Measurements from ENCODE around the gene POU6F2.
"Not testable (repeated sequence)": the region's sequence is repeated elsewhere in the genome, so short reads cannot be mapped to it uniquely, and the experiment has no call there.

POU6F2 gene

DNA sequence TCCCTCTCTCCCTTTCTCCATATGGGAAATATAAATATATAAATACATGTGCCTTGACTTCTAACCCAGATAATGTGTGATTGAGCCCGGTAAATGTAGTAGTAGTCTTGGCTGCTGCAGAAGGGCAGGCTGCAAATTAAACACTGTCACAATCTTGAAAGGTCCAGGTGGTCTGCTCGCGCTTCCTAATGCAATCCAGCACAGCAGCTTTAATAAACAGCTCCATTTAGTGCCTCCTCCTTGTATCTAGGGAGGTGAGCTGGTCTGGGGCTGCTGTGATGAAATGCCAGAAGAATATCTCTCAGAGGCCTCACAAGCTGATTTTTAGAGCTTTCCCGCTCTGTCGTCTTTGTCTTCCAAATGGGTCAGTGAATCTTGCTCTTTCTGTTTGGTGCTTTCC lies 782 bp downstream of the POU6F2 start:
- DNase-seq (ENCODE audit: low read depth in 2 of 2) = no peak

DNA sequence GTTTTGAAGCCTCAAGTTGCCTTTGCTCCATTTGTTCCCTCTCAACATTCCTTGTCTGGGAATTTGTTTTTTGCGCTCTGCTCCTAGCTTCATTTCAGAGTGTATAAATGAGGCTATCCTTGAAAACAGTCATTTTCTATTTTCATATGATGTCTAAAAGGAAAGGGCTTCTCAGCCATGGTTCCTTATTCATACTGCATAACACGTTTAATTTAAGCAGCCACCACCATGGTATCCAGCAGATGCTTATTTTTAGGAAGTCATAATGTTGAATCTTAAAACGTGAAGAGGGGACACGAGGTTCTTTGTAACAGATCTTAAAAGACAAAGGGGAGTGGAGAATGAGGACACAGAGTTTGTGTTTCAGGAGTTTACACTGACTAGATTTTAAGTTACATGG lies 14.5 kb downstream of the POU6F2 start:
- no peak for DNase-seq (ENCODE audit: low read depth in 2 of 2)

DNA sequence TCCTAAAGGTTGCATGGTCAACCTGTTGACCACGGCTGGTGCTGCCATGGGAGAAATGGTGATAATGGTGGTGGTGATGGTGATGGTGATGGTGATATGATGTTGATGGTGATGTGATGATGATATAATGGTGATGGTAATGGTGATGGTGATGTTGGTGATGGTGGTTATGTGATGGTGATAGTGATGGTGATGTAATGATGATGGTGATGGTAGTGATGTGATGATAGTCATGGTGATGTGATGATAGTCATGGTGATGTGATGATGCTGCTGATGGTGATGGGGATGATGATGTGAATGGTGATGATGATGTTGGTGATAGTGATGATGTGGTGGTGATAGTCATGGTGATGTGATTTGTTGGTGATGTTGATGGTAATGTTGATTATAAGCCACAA lies 23.9 kb downstream of the POU6F2 start:
- no peak for DNase-seq (ENCODE audit: low read depth in 2 of 2)

DNA sequence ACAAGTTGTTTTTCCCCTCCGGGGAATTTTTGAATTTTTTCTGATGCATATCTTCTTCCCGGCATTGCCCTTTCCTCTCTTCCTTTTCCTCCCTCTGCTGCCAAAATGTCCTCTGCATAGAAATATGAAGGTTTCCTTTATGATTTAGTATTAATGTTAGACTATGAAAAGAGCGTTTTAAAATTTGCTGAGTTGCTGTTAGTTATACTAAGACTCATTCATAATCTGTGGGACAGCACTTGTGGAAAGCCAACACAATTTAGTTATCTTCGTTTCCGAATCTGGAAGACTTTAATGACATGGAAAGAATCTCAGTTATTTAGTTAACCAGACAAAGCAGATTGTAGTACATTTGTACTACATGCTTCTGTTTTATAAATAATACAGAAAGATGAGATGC lies 25.0 kb downstream of the POU6F2 start:
- no peak for DNase-seq (ENCODE audit: low read depth in 2 of 2)

DNA sequence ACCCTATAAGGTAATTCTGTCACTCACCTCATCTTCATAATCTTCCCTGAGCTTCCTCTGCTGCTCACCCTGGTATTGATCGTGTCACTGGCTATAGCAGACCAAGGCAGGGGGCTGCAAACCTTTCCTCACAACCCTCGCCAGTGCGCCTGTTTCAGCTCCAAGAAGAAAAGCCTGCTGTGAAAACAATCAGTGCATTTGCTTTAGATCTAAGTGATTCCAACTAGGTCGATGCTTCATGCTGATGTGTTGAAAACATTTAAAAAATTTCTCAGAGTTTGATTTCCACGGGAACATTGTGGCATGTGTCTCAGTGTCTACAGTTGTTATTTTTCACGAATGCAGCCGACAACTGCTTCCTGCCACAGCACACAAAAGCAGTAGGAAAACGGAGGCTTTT lies 27.3 kb downstream of the POU6F2 start:
- DNase-seq (ENCODE audit: low read depth in 2 of 2) = no peak

DNA sequence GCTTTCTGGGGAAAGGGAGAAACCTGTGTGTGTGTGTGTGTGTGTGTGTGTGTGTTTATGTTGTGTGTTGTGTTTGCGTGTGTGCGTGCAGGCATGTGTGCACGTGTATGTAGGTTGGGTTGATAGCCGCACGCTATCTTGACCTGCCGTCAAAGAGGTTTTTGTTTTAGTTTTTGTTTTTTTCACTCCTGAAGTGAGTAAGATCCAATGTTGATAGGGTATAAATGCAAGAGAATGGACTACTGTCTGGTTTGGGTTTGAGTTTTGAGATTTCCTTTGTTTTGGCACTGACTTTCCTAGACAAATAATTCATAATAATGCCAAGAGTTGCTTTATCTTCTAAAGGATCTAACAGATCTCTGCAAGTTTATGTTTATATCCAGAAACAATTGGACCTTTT lies 27.8 kb downstream of the POU6F2 start:
- no peak for DNase-seq (ENCODE audit: low read depth in 2 of 2)

DNA sequence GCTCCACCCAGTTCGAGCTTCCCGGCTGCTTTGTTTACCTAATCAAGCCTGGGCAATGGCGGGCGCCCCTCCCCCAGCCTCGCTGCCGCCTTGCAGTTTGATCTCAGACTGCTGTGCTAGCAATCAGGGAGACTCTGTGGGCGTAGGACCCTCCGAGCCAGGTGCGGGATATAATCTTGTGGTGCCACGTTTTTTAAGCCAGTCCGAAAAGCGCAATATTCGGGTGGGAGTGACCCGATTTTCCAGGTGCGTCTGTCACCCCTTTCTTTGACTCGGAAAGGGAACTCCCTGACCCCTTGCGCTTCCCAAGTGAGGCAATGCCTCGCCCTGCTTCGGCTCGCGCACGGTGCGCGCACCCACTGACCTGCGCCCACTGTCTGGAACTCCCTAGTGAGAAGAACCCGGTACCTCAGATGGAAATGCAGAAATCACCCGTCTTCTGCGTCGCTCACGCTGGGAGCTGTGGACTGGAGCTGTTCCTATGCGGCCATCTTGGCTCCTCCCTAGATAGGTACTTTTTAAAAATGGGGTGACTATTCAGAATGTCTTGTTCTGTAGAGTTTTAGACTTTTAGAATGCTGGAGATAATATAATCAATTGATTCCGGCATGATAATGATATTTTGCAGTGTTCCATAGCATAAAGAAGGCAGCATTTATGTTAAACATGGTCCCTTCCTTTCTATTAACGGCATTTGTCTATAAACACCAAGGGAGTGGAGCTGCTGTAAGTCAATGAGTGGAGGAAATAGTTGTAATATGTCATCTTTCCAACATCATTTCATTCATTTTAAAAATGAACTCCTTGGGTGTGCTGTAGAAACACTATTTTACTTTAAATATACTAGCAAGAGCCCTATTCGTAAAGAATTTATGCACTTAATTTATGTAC lies 35.6 kb downstream of the POU6F2 start:
- not testable (repeated sequence) for DNase-seq (ENCODE audit: low read depth in 2 of 2)

DNA sequence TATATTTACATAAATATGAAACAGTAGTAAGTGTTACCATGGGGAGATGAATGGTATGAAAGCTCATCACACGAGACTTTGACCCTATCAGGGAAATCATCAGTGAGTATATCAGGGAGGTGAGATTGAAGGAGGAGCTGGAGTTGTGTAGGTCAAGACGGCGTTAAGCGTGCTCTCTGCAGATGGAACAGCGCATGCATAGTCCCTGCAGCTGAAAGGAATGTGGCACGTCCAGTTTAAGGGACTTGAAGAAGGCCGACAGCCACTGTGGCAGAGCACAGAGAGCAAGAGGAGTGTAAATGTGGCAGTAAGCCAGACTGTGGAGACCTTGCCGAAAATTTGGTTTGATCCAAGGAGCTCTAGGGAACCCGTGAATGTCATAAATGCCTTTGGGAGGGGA lies 38.9 kb downstream of the POU6F2 start:
- no peak for DNase-seq (ENCODE audit: low read depth in 2 of 2)

DNA sequence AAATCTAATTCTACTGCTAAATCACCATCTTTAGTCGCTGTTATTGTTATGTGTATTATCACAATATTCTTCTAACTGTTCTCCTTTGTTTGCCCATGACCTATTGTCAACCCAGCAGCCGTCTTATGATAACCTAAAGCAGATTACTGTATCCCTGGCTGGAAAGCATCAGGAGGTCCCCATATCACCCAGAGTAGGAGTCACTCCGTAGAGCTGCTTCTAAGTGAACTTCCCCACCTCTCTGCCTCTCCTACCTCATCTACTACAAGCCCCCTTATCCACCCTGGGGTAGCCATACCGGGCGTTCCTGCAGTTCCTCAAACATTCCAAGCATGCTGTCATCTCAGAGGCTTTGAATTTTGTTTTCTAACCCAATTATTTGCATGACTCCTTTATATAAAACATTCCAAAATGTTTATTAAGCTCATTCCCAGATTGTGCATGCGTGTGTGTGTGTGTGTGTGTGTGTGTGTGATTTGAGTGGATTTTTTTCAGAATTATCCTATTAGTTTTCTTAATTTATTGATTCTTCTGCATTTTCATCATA lies 39.7 kb downstream of the POU6F2 start:
- DNase-seq (ENCODE audit: low read depth in 2 of 2) = no peak

DNA sequence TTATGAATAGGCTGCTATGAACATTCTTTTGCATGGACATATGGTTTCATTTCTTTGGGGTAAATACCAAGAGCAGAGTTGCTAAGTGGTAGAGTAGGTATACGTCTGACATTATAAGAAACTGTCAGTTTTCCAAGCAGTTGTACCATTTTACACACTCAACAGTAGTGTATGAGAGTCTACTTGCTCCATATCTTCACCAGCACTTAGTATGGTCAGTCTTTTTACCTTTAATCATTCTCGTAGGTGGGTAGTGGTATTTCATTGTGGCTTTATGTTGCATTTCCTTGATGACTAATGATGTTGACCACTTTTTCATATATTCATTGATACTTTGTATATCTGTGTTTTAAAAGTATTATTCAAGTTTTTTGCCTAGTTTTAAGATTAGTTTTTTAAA lies 45.1 kb downstream of the POU6F2 start:
- no peak for DNase-seq (ENCODE audit: low read depth in 2 of 2)

DNA sequence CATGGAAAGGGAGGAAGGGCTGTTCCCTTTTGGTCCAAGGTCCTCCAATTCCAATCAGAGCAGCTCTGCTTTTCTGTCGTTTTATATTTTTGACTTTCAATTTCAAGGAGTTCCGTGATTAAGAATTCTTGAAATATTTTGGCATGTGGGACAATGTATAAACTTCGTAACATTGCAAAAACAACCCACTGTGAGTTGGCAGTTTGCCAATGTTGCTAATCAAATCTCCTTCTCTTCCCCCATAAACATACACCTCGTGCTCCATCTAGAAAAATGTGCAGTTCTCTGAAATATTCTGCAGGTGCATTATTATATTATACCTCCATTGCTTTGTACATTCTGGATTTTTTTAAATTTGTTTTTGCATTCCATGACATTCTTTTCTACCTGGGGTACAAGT lies 49.8 kb downstream of the POU6F2 start:
- no peak for DNase-seq (ENCODE audit: low read depth in 2 of 2)

DNA sequence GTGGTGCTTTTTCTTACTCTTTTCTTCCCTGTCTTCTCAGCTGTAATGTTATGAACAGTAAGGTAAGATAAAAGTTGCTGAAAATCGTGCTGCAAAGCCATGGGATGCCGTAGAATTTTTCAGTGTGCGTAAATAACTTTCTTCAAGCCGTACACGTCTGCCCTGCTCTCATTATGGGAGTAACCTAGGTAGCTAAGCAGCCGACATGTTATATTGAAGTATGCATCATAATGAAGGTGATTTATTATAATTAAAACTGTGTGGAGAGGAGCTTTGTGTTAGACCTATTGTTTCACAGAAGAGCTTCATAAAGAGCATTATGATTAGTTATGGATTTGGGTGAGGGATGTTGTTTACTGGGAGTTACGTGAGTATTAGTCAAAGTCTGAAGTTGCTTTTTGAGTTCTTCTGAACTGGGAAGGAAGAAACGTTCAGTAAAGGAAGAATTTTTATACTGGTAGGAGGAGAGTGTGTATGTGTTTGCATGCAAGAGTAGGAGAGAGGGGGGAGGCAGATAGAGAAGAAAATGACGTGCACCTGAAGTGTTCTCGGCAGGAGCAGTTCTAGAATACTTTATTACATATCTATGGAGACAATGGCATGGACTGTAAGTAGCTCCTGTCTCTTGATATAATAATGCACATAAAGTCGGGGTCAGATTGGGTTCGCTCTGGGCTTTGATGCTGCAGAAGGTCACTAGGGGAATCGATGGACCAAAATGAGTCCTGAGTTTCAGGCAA lies 56.3 kb downstream of the POU6F2 start:
- no peak for DNase-seq (ENCODE audit: low read depth in 2 of 2)

DNA sequence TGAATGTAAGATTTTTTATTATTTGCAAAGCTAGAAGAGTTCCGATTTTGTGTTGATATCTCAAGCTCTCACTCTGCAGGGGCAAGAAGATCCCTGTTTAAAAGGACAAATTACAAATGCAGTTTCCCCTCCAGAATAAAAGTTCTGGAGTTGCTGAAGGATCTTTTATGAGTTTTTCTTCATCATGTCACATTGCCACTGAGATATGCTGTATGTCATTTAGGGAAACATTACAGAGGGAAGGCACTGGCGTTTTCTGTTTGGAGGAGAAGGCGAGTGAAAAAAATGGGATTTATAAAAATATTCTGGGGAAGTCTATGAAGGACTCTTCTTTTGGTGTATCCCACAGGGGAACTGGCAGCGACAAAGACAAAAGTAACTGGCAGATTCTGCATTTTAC lies 57.4 kb downstream of the POU6F2 start:
- DNase-seq (ENCODE audit: low read depth in 2 of 2) = no peak

DNA sequence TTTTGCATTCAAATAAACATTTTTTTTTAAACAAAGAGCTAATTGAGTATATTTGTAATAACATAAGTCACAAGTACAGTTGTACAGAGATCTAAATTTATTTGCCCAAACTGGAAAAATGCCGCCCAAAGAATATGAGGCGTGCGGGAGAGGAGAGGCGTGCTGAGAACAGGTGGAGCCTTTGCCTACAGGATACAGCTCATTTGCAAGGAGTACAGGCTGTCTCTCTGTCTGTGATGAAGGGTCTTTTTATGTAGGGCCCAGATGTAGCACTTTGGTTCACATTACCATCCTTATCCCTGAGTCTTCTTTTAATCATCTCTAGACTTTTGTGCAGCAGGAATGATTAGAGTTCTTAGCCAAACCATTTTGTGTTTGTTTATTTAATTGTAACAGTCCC lies 58.2 kb downstream of the POU6F2 start:
- no peak for DNase-seq (ENCODE audit: low read depth in 2 of 2)

DNA sequence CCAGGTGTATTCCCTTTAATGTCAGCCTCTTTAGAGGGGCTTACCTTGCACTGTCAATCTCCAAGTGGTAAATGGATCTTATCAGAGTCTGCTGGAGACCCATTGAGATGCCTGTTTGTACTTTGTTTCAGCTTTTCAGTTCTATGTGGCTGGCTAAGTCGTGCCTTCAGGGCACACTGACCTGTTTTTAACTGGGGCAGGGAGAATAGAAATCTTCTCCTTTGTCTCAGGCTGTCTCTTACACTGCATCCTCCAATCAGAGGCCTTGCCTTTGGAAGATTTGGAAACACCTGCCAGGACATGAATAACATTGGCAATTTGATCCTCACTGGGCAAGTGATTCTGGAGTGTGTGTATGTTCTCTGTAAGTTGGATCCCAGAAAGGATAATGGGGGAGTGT lies 65.0 kb downstream of the POU6F2 start:
- no peak for DNase-seq (ENCODE audit: low read depth in 2 of 2)

DNA sequence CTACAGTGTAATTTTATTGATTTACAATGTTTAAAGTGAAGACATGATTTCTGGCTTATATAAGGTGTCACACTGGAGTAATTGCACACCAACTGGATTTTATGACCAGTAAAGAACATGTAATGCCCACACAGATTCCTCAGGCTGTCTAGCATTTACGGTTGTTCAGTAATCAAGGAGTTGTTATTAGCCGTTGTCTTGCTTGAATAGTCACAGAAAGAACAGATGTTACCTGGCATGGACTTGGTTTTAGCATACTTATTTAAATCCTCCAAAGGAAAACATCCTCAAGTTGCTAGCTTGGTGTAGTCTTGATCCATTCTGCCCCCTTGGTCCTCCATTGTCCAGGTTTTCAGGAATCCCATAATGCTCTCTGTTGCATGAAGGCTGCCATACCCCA lies 65.8 kb downstream of the POU6F2 start:
- DNase-seq (ENCODE audit: low read depth in 2 of 2) = no peak

DNA sequence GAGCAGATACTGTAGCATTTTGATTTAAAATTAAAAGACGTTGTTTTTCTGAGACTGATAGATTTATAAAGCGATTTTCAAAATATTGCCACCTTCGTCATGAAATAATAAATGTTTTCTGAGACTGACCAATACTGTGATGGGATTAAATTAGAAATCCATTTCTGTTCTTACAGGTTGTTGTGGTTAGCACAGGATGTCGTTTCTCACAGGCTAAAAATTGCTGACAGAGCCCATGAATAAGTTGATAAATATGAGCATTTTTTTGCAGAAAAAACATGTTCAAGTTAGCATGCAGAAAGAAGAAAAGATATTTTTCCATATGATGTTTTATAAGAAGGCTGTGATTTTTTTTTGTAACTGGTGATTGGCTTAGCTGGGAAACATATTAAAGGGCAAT lies 66.8 kb downstream of the POU6F2 start:
- DNase-seq (ENCODE audit: low read depth in 2 of 2) = no peak

DNA sequence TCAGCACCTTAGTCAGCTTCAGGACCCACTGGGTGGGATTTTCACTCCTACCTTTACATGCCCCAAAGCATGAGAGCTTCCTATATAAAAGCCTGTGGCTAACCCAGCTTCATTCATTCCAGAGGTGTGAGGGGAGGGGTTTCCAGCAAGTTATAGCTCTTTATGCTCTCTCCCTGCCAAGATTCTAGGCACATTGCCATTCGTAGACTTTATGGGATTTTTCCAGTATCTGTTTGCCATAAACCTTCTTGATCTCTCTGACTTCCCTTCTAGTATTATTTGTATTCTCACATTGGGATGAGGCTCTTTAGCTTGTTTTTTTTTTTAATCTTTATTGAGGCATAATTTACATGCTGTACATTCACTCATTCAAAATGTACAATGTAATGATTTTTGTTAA lies 67.5 kb downstream of the POU6F2 start:
- no peak for DNase-seq (ENCODE audit: low read depth in 2 of 2)

DNA sequence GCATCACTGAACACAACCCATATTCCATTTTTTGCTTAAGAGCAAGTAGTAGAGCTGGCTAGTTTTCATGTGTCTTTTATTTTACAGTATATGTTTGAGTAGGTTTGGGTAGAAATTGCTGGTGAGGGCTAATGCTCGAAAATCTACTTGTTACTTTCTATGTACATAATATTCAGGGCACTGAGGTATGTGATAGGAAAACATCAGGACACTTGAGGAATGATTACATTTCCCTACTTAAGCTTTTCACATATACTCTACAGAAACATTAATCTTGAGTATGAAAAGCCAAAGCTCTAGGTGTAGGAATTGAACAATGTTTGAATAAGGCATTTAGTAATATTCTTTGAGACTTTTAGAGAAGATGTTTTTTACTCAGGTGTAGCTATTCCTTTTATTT lies 73.6 kb downstream of the POU6F2 start:
- DNase-seq (ENCODE audit: low read depth in 2 of 2) = no peak

DNA sequence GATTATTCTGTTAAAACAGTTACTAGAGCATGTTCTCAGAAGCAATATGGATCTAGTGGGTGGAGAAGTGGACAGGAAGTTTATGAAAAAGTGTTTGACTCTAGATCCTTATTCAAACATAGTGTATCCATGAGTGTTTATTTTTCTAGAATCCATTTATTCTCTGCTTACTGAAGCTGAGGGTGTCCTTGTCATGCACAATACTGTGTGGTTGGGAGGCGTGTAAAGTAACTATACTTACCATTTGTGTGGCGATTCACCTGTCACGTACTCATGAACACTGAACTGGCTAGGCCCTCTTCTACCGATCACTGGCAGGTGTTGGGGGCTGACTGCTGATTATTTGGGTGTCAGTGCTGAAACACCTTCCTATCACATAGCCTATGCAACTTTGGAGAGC lies 74.0 kb downstream of the POU6F2 start:
- DNase-seq (ENCODE audit: low read depth in 2 of 2) = no peak

DNA sequence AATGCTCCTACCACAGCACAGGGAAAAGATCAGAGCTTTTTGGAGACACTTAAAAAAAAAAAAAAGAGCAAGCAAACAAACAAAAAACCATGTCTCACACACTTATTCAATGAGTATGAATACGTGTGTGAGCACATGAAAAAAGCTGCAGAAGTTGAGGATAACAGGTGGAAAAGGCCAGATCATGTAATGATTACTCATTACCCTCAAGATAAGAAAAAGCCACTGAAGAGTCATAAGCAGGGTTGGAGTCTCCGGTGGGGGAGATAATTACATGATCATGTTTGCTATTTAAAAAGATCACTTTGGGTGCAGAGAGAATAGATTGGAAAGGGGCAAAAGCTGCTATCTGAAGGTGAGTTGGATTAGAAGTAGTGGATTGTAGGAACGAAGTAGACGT lies 77.0 kb downstream of the POU6F2 start:
- no peak for DNase-seq (ENCODE audit: low read depth in 2 of 2)

DNA sequence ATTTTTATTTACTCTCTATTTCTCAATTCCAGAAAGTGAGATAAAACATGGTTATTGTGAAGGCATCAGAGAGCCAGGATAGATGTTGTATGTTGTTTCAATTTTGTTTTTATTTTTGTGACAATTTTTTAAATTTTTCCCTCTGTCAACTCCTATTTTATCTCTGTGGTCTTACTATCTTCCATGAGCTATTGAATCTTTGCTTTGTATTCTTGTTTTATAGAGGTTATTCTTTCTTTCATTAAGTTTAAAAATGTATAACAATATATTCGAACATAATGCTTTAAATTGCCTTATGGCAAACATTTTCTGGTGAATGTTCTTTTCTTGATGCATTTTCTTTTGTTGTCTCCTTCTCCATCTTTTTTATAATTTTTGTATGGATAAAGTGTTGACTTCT lies 78.4 kb downstream of the POU6F2 start:
- no peak for DNase-seq (ENCODE audit: low read depth in 2 of 2)

DNA sequence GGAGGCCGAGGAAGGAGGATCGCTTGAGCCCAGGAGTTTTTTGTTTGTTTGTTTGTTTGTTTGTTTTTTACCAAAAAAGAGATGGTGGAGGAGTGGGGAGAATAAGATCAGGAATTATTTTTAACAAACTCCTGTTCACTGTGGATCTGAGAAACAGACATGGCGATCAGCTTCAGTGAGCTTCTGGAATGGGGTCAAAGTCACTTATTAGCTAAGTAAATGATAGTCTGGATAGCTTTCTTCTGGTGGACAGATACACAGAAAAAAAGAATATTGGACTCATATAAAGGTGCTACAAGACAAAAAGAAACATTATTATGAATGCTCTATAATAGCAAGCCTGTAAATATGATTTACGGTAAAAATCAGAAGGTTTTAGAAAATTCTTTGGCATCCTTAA lies 85.1 kb downstream of the POU6F2 start:
- no peak for DNase-seq (ENCODE audit: low read depth in 2 of 2)
